Thyroid gland (tissue), 4 donors: ENCODE results near the gene ZNF22.

ENCODE experiments used
- CTCF ChIP-seq, 6 experiments: fragments of 200-600 bp in 3 of 6; fragments of 450-650 bp in 3 of 6; sonication (generic) in 3 of 6; IDR thresholded peaks; one replicate each; pipeline ENCODE4 v1.5.1; 2016 to 2019; ENCODE audit warnings: antibody characterized with exemption in 6 of 6, mild to moderate bottlenecking in 2 of 6, inconsistent platforms in 1 of 6, moderate library complexity in 1 of 6
- POLR2A ChIP-seq, 2 donors: fragments of 450-650 bp; IDR thresholded peaks; one replicate each; pipeline ENCODE4 v1.6.1; 2017; ENCODE audit warnings: antibody characterized with exemption in 2 of 2, mild to moderate bottlenecking in 2 of 2, moderate library complexity in 1 of 2

GRCh38 chr10:44986179-44986578 is 14.5 kb upstream of the ZNF22 start:
- TF ChIP-seq POLR2A (IDR thresholded peaks at IDR 0.05) = no peak
- no peak for TF ChIP-seq CTCF (IDR thresholded peaks at IDR 0.05)
